ENCODE data around the gene ARHGAP31.
"Not testable (repeated sequence)": the region's sequence is repeated elsewhere in the genome, so short reads cannot be mapped to it uniquely, and the experiment has no call there.

ARHGAP31 gene

DNA sequence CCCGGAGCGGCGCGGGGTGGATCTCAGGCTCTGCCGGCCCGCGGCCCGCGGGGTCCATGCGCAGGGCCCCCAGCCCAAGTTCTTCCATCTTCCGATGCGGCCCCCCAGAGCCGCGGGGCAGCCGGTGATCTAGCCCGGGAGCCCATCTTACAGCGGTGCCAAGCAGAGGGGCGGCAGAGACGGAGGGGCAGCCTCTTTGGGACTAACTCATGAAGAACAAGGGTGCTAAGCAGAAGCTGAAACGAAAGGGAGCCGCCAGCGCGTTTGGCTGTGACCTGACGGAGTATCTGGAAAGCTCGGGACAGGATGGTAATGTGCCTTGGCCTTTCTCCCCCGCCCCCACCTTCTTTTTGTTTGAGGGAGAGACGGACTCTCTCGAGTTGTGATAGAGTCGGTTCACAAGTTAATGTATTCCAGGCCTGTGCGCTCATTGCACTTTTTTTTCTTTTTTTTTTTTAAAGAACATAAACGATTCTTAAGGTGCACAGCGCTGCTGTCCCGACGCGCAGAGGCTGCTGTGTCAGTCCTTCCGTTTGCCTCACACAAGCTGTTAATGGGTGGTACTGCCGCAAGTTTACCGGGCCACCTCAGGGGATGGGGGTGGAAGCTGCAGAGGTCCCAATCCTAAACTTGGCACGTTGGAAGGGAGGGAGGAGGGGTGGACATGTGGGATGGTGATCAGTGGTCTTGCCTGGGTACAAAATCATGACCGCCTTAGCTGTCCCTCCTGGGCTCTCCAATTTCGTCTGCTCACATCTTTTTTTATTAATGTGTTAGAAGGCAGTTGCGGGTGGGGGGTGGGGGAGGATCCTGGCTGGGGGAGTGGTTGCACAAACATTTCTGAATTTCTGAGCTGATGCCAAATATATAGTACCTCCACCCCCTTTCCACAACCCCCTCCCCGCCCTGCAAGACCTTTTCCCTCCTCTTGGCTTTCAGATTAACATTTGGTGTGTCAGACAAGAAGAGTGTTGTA, 801 bp downstream of the ARHGAP31 start:
- peak; percentile 38 for DNase-seq

DNA sequence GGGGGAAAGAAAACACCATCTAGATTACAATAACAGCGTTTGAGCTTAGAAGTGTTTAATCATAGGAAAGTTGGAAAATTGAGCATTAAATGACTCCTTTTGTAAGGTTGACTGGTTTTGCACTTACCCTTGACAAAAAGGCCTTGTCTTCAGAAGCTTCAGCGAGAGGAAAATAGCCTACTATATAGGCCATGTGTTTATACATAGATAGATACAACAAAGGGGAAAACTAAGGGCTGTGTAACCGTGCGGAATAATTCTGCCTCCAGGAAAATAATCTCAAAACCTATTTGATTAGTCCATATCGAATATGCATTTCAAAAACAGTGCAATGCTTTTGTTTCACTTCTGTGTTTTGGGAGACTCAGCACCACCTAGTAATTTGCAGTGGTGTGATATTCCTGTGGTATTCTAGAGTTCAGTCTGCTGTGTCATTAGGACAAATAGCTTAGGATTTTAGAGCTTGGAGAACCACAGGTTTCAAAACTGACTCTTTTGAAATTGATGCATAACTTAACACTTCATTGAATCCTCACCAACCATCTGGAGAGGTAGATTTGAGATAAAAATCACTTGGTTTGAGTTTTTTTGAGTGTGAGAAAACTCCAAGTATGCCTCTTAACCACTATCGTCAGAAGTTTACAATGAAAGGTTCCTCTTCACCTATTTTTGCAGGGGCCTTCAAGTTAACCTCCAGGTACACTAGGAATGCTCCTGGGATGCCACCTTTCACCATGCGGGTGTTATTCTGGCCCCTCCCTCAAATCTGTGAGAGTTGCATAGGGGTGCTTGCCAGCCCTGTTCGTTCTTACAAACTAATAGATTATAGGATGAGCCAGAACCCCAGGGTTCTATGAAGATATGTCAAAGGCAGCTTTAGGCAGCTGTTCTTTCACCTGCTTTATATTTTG, 1.9 kb downstream of the ARHGAP31 start:
- no peak for DNase-seq

DNA sequence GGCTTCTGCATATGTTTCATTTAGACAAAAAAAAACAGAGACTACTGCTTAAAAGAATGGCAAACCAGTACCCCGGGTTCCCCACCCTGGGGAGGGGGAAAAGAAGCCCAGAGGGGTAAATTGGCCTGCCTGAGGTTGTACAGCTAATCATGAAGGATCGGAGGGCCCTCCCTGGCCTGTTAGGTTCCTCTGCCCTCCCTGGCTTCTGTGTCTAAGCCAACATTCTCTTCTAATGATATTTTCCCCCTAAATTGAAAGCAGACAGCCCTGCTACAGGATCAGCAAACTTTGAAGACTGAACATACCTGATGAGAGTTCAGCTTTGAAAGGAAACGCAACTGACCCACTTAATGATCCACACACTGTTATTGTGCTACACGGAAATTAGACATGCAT, 2.5 kb downstream of the ARHGAP31 start:
- no peak for DNase-seq

DNA sequence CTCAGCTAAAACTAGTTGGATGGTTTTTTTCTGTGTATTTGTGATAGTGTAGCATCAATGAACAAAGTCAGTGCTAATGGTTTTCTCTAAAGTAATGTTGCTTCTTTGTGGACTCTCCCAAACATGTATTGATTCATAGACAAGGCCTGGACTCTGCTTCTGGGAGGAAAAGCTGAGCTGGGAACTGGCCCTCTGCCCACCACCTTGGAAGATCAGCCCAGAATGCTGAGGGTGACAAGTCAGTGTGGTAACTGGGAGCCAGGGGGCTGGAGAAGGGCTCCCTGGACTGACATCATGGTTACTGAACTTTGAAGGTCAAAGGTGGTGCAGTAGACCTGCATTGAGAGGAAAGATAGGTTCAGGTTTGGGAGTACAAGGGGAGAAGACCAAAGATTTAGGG, 3.0 kb downstream of the ARHGAP31 start:
- DNase-seq, result no peak

DNA sequence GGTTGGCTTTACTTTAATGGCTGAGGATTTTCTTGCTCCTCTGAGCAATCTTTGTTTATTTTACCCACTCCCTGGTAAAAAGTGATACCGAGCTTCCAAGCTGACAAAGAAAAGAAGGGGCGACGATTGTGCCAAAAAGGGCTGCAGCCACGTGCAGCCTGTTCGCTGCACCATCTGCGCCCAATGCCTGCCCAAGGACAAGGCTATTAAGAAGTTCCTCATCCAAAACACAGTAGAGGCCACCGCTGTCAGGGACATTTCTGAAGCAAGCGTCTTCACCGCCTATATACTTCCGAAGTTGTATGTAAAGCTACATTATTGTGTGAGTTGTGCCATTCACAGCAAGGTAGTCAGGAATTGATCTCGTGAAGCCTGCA, 4.4 kb downstream of the ARHGAP31 start:
- DNase-seq, result no peak

DNA sequence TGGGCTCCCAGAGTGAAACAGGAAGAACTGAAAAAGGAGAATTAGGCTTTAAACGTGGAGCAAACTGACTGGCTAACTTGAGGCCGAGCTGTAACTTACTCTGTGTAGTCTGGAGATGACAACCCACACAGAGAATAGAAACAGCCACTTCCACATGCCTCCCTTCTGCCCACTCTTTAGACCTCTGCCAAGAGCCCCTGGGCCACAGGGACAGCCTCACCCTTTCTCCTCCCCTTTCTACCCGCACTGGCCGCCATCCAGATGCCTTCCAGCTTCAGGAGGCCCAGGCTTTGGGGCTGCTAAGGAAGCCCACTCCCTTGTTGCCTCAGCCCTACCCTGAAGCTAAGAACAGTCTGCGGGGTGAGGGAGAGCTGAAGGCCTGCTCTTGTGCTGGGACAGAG, 6.8 kb downstream of the ARHGAP31 start:
- DNase-seq, result no peak

DNA sequence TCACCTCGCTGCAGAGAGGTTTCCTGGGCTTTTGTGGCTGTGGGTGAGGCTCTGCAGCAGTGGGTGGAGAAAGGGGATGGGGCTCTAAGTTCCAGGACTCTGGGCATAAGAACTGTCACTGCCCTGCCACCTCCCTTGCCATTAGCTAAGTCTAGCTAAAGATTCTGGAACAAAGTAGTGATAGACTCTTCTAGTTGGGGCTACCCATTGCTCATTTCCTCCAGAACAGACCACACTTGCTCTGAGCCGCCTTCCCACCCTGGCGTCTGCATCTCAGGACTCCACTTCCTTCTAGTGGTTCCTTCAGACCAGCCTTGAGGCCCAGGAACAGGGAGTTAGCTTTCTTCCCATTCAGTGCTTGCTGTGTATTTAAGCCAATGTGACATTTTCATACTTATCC, 7.5 kb downstream of the ARHGAP31 start:
- DNase-seq, result no peak

DNA sequence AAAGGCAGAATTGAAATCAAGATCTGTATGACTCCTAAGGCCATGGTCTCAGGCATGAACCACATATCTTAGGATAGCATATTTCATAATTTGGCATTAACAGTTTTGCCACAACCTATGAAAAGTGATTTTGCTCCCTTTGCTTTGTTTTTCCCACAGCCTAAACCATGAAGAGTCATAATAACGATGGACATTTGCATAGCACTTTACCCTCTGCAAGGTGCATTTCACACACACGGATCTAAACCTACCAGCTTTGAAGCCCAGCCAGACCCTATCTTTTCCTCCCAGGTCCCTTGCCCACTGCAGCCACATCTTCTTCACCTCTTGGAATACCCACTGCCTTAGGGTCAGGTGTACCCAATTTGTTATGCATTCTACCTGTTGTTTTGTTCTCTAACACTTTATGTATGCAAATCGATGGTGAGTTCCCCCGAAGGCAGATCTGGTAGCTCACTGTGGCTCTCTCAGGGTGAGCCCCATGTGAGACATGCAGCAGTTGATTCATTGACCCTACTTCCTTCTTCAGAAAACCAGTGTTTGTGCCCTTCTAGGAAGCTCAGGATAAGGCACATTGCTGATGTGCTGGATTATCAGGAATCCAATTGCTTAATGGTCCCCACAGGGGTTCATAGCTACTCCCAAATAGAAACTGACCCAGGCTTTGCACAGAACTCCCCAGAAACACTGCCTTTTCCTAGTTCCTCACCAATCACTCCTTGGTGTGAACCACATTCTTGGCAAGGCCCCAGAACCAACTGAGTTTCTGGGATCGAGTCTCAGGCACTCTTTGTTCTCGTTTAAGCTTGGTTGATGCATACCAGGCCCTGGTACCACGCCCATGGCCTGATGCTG, 8.7 kb downstream of the ARHGAP31 start:
- DNase-seq, result no peak

DNA sequence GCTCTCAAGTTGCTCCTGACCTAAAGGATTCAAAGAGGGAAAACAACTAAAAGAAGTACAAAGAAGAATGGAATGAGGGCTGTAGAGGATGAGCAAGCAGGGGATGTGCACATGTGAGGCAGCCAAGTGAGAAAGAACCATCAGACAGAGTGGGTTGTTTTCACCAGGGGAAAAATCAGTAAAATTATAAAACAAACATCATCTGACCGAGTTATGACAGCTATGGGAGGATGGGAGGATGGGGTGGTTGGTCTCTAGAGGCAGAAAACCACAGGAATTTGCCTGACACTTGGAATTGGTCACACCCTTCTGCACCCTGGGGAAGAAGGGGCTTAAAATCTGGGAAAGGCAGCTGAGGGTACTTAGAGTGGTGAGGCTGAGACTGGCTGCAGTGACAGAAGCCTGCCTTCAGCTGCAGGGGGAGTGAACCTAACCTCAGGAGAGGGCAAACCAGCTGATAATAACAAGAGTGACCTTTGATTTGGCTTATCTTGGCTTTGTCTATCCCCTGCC, 10.1 kb downstream of the ARHGAP31 start:
- DNase-seq, result no peak

DNA sequence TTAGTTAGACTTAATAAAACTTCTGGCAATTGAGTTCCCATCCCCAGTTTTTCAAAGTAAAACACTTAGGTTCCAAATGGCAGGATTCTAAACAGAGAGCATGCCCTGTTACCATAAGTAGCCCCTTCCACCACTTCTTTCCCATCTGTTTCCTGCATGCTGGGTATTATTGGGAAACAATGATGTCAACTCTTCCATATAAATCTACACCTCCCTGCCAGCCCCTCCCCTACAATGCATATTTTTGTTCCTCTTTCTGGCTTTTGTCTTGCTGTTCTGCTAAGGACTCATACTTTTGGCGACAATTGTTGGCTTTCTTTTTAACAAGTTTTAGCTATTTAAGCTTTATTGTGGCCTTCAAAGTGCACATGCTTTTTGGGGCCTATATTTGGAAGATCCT, 11.1 kb downstream of the ARHGAP31 start:
- DNase-seq, result no peak

DNA sequence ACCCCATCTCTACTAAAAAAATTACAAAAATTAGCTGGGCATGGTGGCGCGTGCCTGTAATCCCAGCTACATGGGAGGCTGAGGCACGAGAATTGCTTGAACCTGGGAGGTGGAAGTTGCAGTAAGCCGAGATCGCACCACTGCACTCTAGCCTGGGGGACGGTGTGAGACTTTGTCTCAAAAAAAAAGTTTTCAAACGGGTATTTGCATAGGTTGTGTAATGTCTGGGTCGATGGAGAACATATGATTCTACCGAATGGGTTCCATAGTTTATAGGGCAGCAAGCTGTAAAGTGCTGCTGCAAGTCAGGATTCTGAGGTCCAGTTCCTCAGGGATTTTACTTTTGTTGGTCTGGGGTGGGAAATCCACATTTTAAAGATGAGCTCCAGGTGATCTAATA, 12.2 kb downstream of the ARHGAP31 start:
- not testable (repeated sequence) for DNase-seq

DNA sequence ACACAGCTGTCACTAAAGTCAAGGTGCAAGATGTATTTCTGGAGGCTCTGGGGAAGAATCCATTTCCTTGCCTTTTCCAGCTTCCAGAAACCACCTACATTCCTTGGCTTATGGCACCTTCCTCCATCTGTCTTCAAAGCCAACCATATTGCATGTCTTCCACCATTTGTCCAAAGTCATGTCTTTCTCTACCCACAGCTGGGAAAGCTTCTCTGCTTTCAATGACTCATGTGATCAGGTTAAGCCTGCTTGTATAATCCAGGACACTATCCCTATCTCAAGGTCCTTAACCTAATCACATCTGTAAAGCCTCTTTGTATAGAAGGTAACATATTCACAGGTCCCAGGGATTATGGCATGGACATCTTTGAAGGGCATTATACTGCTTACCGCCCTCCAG, 14.2 kb downstream of the ARHGAP31 start:
- DNase-seq, result no peak

DNA sequence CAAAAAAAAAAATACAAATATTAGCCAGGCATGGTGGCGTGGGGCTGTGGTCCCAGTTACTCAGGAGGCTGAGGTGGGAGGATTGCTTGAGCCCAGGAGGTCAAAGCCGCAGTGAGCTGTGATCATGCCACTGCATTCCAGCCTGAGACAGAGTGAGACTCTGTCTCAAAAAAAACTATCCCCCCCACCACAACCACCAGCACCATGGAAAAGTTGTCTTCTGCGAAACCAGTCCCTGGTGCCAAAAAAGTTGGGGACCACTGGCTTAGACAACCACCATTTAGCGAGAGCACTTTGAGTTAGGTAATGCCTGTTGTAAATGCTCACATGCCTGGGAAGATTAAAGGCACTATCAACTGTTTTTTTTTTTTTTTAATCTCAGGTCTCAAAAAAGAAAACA, 15.4 kb downstream of the ARHGAP31 start:
- DNase-seq, result no peak

DNA sequence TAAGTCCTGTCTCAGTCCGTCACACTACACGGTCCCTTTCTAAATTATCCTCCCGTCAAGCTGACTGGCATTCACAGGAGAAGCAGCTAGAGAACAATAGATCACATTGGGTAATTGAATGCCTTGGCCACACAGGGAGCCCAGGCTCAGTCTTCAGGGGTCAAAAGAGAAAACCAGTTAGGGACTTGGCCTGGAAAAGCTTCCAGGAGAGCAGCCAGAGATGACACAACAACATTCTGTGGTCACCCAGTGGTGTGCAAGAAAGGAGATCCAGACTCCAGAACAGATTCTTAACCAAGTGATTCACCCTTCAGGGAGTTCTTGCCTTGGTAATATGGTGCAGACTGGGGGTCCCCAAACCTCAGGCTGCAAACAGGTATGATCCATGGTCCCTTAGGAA, 15.9 kb downstream of the ARHGAP31 start:
- no peak for DNase-seq

DNA sequence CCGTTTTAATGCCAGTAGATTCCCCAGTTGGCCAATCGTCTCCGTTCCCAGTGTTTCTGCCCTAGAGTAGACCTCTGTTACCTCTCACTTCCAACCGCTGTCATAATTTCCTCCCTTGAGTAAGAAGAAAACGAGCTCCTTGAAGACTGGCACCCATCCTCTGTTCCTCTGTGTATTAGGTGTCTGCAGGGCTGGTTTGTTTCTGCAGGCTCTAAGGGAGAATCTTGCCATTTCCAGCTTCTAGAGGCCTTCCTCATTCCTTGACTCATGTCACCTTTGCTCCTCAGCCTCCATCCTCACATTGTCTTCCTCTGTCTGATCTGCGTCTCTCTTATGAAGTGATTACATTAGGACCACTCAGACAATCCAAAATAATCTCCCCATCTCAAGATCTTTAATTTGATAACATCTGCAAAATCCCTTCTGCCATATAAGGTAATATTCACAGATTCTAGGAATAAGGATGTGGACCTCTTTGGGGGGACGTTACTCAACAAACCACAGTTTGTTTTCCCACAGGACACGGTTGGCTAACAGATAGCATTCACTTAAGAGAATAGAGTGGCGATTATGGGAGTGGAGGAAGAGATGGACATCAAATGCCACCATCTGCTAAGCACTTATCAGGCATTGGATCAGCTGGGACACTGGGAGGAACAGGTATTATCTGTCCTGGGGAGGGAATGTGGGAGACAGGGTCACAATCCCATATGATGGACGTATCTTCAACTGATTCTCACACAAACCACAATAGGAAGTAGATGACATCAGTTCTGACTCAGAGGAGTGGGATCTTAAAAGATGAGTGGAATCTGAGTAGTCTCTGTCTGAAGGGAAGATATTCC, 17.1 kb downstream of the ARHGAP31 start:
- DNase-seq, result no peak

DNA sequence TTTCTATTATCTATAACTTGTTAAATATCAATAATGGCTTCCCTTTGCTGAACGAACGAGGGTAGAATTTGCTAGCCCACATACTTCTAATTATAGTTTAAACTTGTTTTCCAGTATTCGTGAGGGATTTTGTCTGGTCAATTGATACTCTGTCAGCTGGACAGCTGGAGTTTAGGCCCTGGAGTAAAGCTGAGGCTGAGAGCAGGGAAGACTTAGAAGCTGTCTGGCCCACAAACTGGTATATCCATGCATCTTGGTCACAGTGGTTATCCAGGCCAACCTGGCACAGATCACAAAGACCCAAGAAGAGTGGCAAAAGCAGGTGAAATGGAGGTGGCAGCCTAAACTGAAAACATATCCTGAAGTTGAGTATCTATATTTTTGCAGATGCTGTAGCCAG, 19.3 kb downstream of the ARHGAP31 start:
- DNase-seq, result no peak

DNA sequence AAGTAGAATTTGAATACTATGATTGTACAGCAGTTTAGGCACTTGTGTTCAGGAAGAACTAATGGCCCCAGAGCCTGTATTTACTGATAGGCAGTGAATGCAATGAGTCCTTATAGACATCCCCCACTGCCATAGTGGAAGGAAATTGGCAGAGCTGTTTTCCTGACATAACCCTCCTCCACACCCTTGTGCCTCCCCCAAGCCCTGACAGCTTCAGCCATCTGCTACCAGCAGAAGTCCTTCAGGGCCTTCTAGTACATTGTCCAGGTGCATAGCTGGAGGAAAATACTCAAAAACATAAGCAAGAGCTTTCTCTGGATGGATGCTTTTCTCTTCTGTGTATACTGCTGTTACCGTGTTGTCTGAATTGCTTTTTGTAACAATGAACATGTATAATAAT, 20.6 kb downstream of the ARHGAP31 start:
- no peak for DNase-seq

DNA sequence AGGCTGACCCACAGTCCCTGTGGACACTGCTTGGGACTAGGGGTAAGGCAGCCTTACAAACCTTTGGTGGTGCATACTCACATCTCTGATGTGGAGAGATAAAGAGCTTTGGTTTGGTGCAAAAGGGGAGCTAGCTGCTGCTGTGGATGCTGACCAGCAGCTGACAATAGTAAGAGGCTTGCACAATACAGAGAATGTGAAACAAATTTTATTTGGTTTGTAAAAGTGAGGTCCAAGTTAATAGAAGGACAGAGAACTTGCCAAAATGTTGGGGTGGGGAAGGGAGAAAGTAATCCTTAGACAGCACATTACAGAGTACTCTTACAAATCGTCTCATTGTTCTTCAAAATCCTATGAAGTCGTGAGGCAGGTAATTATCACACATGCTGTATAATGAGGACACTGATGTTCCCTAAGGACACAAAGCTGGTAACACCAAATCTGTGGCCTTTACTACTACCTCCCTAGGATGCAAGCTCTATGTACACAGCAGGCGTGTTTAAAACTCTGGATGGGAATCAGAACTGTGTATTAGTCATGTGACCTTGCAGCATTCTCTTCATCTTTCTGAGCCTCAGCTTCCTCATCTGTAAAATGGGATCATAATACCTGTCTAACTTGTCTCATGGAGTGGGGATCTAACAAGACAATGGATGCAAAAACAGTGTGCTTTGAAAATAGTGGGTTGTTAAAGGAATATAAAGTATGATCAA, 21.6 kb downstream of the ARHGAP31 start:
- no peak for DNase-seq

DNA sequence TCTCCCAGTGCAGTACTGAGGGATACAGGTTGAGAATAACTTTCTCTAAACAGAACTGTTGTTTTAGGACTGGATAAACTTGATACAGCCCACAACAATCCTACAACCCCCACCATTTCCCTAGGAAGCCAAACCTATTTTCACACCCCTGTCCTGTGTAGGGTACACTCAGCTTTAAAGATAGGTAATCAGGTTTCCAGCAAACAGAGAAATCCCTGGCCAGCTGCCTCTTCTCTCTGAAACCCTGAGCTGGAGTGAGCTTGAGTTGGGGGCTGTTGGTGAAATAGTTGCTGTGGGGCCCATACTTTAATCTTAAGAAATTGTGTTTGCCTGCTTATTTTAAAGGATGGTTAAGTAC, 22.1 kb downstream of the ARHGAP31 start:
- no peak for DNase-seq

DNA sequence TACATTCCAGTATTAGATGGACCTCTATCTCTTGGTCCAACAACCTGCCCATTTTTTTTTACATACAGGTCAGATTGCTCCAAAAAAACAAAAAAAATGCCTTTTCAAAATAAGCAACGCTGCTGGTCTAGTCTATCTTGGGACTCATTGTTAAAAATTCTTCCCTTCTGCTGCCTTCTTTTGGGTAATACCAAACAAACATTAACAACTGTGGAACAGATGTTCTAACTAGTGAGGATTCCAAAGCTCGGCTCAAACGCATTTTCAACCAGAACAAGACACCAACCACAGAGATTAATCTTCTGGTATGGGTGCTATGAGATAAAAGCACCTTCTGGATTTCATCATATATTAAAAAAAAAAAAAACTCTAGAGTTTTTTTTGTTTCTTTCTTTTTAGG, 24.7 kb downstream of the ARHGAP31 start:
- DNase-seq, result peak; percentile 27

DNA sequence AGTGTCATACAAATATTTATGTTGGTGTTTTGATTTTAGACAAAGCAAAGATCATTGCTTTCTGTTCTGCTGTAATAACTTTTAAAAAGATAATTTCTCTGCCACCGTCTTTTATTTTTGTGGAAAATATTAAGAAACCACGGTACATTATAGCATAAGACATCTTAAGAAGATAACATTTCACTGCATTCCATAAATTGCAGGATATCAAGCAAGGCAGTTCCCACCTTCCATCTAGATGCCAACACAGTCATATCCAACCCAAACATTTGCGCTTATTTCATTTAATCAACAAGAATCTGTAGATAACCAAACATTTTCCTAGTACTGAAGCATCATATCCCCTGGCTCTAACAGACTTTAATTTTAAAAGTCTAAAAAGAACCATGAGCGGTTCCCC, 25.1 kb downstream of the ARHGAP31 start:
- DNase-seq, result no peak
